ENCODE measurements around the gene SSX2.
"Not testable (repeated sequence)": the region's sequence is repeated elsewhere in the genome, so short reads cannot be mapped to it uniquely, and the experiment has no call there.

Gene SSX2, protein sequence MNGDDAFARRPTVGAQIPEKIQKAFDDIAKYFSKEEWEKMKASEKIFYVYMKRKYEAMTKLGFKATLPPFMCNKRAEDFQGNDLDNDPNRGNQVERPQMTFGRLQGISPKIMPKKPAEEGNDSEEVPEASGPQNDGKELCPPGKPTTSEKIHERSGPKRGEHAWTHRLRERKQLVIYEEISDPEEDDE

DNA sequence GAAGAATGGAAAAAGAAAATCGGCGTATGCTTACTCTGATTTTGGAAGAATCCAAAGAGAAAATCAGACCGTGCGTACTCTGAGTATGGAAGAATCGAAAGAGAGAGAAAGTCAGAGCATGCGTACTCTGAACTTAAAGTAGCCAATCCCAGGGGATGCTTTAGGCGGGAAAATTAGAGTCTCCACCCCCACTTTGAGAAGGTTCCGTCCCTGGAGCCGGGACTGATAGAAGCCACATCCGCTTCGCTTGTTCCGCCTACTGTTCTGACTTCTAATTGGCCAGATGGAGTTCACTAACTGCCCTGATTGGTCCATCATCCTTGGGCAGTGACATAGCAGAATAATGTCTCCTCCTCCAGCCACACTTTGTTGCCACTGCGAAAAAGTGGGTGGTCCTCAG, at the start of gene SSX2:
Gene SSX2, minus strand, starts transcription at position 101 of the 400 bp plus-strand sequence. CDS start 1,429 bp downstream, outside the sequence.
- DNase-seq: not testable (repeated sequence)

DNA sequence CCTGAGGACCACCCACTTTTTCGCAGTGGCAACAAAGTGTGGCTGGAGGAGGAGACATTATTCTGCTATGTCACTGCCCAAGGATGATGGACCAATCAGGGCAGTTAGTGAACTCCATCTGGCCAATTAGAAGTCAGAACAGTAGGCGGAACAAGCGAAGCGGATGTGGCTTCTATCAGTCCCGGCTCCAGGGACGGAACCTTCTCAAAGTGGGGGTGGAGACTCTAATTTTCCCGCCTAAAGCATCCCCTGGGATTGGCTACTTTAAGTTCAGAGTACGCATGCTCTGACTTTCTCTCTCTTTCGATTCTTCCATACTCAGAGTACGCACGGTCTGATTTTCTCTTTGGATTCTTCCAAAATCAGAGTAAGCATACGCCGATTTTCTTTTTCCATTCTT, 44.0 kb upstream of the SSX2 start, which contains the start of gene SSX2B:
Gene SSX2B, plus strand, starts transcription at position 301 of the 400 bp plus-strand sequence. CDS start 1,429 bp downstream, outside the sequence.
- DNase-seq: not testable (repeated sequence)

DNA sequence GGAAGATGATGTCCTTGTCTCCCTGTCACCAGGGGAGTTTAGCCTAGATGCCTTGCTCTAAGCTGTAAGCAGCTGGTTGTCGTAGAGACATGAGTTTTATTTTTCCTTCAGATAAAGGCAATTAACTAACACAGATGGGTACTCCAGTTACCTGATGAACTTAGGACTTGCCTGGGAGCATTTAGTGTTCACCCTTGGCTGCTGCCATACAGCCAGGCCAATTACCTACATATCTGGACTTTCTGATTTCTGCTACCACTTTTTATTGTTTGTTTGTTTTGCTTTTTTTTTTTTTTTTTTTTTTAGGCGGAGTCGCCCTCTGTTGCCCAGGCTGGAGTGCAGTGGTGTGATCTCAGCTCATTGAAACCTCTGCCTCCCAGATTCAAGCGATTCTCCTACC, 14.9 kb downstream of the SSX2 start:
- DNase-seq: not testable (repeated sequence)

DNA sequence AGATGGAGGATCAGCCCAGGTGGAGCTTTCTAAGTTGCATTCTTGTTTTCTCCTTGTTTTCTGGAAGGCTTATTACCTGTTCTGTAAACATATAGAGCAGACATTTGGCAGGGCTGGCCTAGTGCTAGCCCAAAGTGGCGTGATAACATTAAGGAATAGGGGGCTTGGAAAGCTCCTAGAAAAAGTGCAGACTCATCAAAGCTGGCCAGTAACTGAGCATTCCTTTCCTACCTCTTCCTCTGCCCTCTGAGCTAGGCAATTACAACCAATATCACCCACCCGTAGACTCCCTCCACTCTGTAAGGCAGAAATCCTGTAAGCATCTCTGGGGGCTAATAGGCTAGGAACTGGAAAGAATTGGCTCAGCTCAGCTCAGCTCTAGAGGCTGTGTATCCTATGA, 44.8 kb downstream of the SSX2 start:
- not testable (repeated sequence) for DNase-seq

DNA sequence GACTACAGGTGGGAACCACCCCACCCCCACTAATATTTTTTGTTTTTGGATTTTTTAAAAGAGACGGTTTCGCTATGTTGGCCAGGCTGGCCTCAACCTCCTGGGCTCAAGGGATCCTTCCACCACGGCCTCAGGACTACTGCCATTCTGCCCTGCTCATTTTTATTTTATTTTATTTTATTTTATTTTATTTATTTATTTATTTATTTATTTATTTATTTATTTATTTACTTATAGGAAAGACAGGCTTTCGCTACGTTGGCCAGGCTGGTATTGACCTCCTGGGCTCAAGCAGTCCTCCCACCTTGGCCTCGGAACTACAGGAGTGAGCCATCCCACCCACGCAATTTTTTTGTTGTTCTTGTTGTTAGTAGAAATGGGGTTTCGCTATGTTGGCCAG, 51.5 kb downstream of the SSX2 start:
- not testable (repeated sequence) for DNase-seq

DNA sequence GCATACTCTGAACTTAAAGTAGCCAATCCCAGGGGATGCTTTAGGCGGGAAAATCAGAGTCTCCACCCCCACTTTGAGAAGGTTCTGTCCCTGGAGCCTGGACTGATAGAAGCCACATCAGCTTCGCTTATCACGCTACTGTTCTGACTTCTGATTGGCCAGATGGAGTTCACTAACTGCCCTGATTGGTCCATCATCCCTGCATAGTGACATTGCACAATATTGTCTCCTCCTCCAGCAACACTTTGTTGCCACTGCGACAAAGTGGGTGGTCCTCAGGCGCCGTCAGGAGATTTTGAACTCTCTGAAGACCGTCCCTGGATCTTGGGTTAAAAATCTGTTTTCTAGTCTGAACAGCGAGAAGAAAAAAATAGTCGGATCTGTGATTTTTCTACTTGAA, 52.2 kb downstream of the SSX2 start, which contains the start of gene SSX7:
Gene SSX7, minus strand, starts transcription at position 101 of the 400 bp plus-strand sequence. CDS start 1,428 bp downstream, outside the sequence.
- DNase-seq: not testable (repeated sequence)

DNA sequence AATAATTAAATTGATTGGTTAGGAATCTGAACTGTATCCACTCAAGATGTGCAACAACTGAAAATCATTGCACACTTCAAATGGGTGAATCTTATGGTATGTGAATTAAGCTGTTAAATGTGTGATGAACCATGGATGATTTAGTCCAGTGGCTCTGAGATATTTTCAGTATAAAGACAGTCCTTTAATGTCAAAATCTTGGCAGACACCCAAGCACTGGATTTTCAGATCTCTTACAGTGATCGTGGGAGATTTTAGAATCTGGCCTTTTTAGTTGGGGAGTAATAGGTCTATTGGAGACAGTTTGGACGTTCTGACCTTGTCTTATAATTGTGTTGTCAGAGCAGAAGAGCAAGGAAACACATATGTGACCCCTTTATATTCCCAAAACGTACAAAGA, 56.3 kb downstream of the SSX2 start:
- not testable (repeated sequence) for DNase-seq

DNA sequence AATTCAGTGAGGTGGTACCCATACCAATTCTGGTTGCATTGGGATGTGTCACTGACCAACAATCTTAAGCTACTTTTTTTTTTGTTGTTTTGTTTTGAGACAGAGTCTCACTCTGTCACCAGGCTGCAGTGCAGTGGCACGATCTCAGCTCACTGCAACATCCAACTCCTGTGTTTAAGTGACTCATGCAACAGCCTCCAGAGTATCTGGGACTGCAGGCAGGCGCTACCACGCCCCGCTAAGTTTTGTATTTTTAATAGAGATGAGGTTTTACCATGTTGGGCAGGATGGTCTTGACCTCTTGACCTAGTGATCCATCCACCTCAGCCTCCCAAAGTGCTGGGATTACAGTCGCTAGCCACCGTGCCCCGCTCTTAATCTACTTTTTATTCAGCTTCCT, 58.0 kb downstream of the SSX2 start:
- not testable (repeated sequence) for DNase-seq

All from activated CD4-positive, alpha-beta T cell treated with anti-CD3 and anti-CD28 coated beads for 1 hour (primary cell).